CD4-positive, alpha-beta memory T cell (primary cell): ENCODE results near the gene ZNF786. TPM values are rescaled to one million over a fixed set of nuclear protein-coding genes. Genes with fewer than 3 reads are reported as not detected.

ENCODE experiments used
- CTCF ChIA-PET: fragments of 350-600 bp; sonication (Branson Sonifier 250); formaldehyde crosslinking; loops from one replicate; lab custom pipeline; 2021; ENCODE audit warnings: inconsistent platforms; ENCODE audit not compliant: partially characterized antibody; lab: Charles Lee
- POLR2A ChIA-PET: fragments of 350-600 bp; sonication (Branson Sonifier 250); formaldehyde crosslinking; loops from one replicate; lab custom pipeline; 2021; ENCODE audit not compliant: partially characterized antibody; lab: Charles Lee
- DNase-seq, 5 donors: peaks; one replicate each; pipeline versions ENCODE4 v3.0.0 to v3.0.0-alpha.2; 2020 to 2022; ENCODE audit warnings: mixed read lengths in 1 of 5
- H3K27ac ChIP-seq: one replicate; pipeline ENCODE4 v1.7.0; 2013; ENCODE audit warnings: low read depth, low read length
- H3K27me3 ChIP-seq: 2 replicates; pipeline ENCODE4 v1.7.0; 2013; ENCODE audit warnings: mild to moderate bottlenecking, low read length, moderate library complexity; ENCODE audit not compliant: insufficient read depth
- H3K36me3 ChIP-seq: 2 replicates; pipeline ENCODE4 v1.7.0; 2013; ENCODE audit warnings: mild to moderate bottlenecking, low read length, moderate library complexity; ENCODE audit not compliant: insufficient read depth
- H3K4me1 ChIP-seq: 2 replicates; pipeline ENCODE4 v1.7.0; 2013; ENCODE audit warnings: mild to moderate bottlenecking, low read length, moderate library complexity; ENCODE audit not compliant: insufficient read depth
- H3K4me3 ChIP-seq, 2 donors: one replicate each; pipeline ENCODE4 v1.7.0; 2013; ENCODE audit warnings: low read length in 2 of 2, mild to moderate bottlenecking in 1 of 2
- H3K9me3 ChIP-seq, 2 donors: one replicate each; pipeline ENCODE4 v1.7.0; 2013; ENCODE audit warnings: low read length in 2 of 2, control low read depth in 1 of 2; ENCODE audit not compliant: control insufficient read depth in 1 of 2
- H3K27ac Mint-ChIP-seq, 7 donors: one replicate each; pipeline ENCODE4 v1.8.0; 2020 to 2021; ENCODE audit warnings: mixed read lengths in 7 of 7, mild to moderate bottlenecking in 6 of 7, inconsistent platforms in 3 of 7, moderate library complexity in 3 of 7
- H3K27me3 Mint-ChIP-seq, 2 donors: one replicate each; pipeline ENCODE4 v1.8.0; 2020 to 2021; ENCODE audit warnings: mixed read lengths in 2 of 2
- H3K36me3 Mint-ChIP-seq, 2 donors: one replicate each; pipeline ENCODE4 v1.8.0; 2020 to 2021; ENCODE audit warnings: mixed read lengths in 2 of 2, inconsistent platforms in 1 of 2, mild to moderate bottlenecking in 1 of 2
- H3K4me1 Mint-ChIP-seq, 4 donors: one replicate each; pipeline ENCODE4 v1.8.0; 2020 to 2021; ENCODE audit warnings: mixed read lengths in 4 of 4, mild to moderate bottlenecking in 1 of 4
- H3K4me3 Mint-ChIP-seq, 8 donors: one replicate each; pipeline ENCODE4 v1.8.0; 2020 to 2021; ENCODE audit warnings: mixed read lengths in 8 of 8, mild to moderate bottlenecking in 7 of 8, moderate library complexity in 6 of 8, inconsistent platforms in 3 of 8
- H3K9me3 Mint-ChIP-seq, 8 donors: one replicate each; pipeline ENCODE4 v1.8.0; 2020 to 2021; ENCODE audit warnings: mixed read lengths in 8 of 8, mild to moderate bottlenecking in 5 of 8, inconsistent platforms in 3 of 8, moderate library complexity in 1 of 8
- intact Hi-C: fragments of 100-400 bp; cut with micrococcal nuclease; formaldehyde crosslinking; loops from one replicate; pipeline ENCODE4 v1.15.1; 2023
- polyA plus RNA-seq, 2 donors: library from polyadenylated mRNA; unstranded; fragments of 300-500 nt; fragmentation: Illumina TruSeq; gene quantifications; one replicate each; pipeline ENCODE4 v1.2.3, GENCODE V29; 2021
- total RNA-seq, 2 experiments: library from RNA; stranded (reverse); gene quantifications; one replicate each; pipeline ENCODE4 v1.2.3, GENCODE V29; 2021

The ZNF786 gene
- total RNA-seq (10 to 100 TPM; 18.6 to 18.8 TPM), polyA plus RNA-seq (10 to 100 TPM in 1 of 2 donors, 1 to 10 TPM in 1; 2.3 to 14.1 TPM)

GRCh38 chr7:149090397-149091195, at the start of gene ZNF786:
Gene ZNF786 (minus strand): TSS chr7:149090718. CDS start chr7:149090640, 78 bp downstream.
- no peaks in the 10 kb centered on the region for H3K27me3 Mint-ChIP-seq
- intact Hi-C loops = loop anchor here (1.0 kb wide), 8 partner anchors 24 to 206 kb away; partner anchors contain the start of genes EZH2, PDIA4, ZNF398 and ZNF425
- DNase-seq = peak; percentile 89 to 91 (median 91)
- Histone ChIP-seq H3K27me3 (no peaks in the 10 kb centered on the region), H3K4me1 (peaks cover 14% of the 10 kb centered on the region), H3K36me3 (no peaks in the 10 kb centered on the region), H3K9me3 (no peaks in the 10 kb centered on the region), H3K27ac (peak within 1 kb of the TSS; percentile 88), H3K4me3 (peak within 1 kb of the TSS; percentile 76 to 99)
- peak within 1 kb of the TSS; percentile 88 to 100 (median 99) for H3K27ac Mint-ChIP-seq
- H3K9me3 Mint-ChIP-seq = no peaks in the 10 kb centered on the region
- CTCF ChIA-PET = interaction anchor here (0.6 to 1.0 kb wide), 7 partner anchors 18 to 96 kb away, joined by 3 to 10 read pairs (median 3); partner anchors contain the start of genes ZNF398 and ZNF425
- H3K36me3 Mint-ChIP-seq = peaks cover 3 to 8% of the 10 kb centered on the region in 2 donors
- H3K4me3 Mint-ChIP-seq = peak within 1 kb of the TSS; percentile 95 to 100 (median 99)
- H3K4me1 Mint-ChIP-seq = peaks cover 13 to 36% (median 18%) of the 10 kb centered on the region in 4 donors
- POLR2A ChIA-PET = interaction anchor here (0.6 to 2.8 kb wide), 7 partner anchors 19 to 148 kb away, joined by 3 to 13 read pairs (median 8); partner anchors contain the start of genes PDIA4, ZNF398 and ZNF425

- DNase-seq = no peak
- ChIA-PET CTCF (interaction anchor here (1.4 to 2.9 kb wide), 3 partner anchors 8 to 11 kb away, joined by 3 to 13 read pairs (median 4); partner anchors contain the start of gene ZNF398), POLR2A (interaction anchor here (1.5 kb wide), 1 partner anchor 10 kb away, joined by 4 read pairs; the partner anchor contains the start of gene ZNF425)
- peaks cover 0 to 4% (median 2%) of the 10 kb centered on the region in 8 donors for H3K9me3 Mint-ChIP-seq
- Histone ChIP-seq H3K27ac (no peak overlapping the region), H3K36me3 (peaks cover 2% of the 10 kb centered on the region), H3K4me3 (no peak overlapping the region), H3K9me3 (peaks cover 0 to 3% of the 10 kb centered on the region in 2 donors), H3K27me3 (no peaks in the 10 kb centered on the region), H3K4me1 (no peaks in the 10 kb centered on the region)
- no peak overlapping the region for H3K27ac Mint-ChIP-seq
- intact Hi-C loops = no loop called here
- H3K36me3 Mint-ChIP-seq = peaks cover 3 to 18% of the 10 kb centered on the region in 2 donors
- H3K27me3 Mint-ChIP-seq = no peaks in the 10 kb centered on the region
- H3K4me1 Mint-ChIP-seq = no peaks in the 10 kb centered on the region
- no peak overlapping the region for H3K4me3 Mint-ChIP-seq
These were observed 45.6 kb upstream of the ZNF786 start for GRCh38 chr7:149136118-149136517.

- Mint-ChIP-seq H3K4me1 (peaks cover under 1 to 4% (median 2%) of the 10 kb centered on the region in 4 donors), H3K4me3 (no peak overlapping the region), H3K27me3 (no peaks in the 10 kb centered on the region), H3K36me3 (peaks cover 11 to 29% of the 10 kb centered on the region in 2 donors), H3K9me3 (peaks cover 0 to 12% (median 9%) of the 10 kb centered on the region in 8 donors), H3K27ac (no peak overlapping the region)
- peaks cover 3% of the 10 kb centered on the region for H3K4me1 ChIP-seq
- DNase-seq = no peak
- no peak overlapping the region for H3K4me3 ChIP-seq
- no peak overlapping the region for H3K27ac ChIP-seq
- ChIA-PET POLR2A (interaction anchor here (3.8 kb wide), 1 partner anchor 13 kb away, joined by 11 read pairs; the partner anchor contains the start of gene ZNF398), CTCF (interaction anchor here (0.8 kb wide), 1 partner anchor 62 kb away, joined by 3 read pairs; the partner anchor contains the start of gene ZNF282)
- intact Hi-C loops = no loop called here
- peaks cover 11% of the 10 kb centered on the region for H3K36me3 ChIP-seq
- peaks cover 5 to 10% of the 10 kb centered on the region in 2 donors for H3K9me3 ChIP-seq
- no peaks in the 10 kb centered on the region for H3K27me3 ChIP-seq
These were observed 42.7 kb upstream of the ZNF786 start for GRCh38 chr7:149133028-149133710.

- no peaks in the 10 kb centered on the region for H3K27me3 Mint-ChIP-seq
- peak overlapping the region in 2 of 7 donors; percentile 38 to 55 for H3K27ac Mint-ChIP-seq
- H3K27me3 ChIP-seq = no peaks in the 10 kb centered on the region
- H3K4me3 ChIP-seq = no peak overlapping the region
- ChIA-PET POLR2A (no interaction called here), CTCF (no interaction called here)
- intact Hi-C loops = no loop called here
- H3K36me3 Mint-ChIP-seq = peaks cover 26 to 29% of the 10 kb centered on the region in 2 donors
- no peak overlapping the region for H3K27ac ChIP-seq
- peaks cover 5 to 10% of the 10 kb centered on the region in 2 donors for H3K9me3 ChIP-seq
- H3K4me1 ChIP-seq = peaks cover 9% of the 10 kb centered on the region
- peaks cover 11% of the 10 kb centered on the region for H3K36me3 ChIP-seq
- H3K4me3 Mint-ChIP-seq = no peak overlapping the region
- H3K9me3 Mint-ChIP-seq = peaks cover 0 to 12% (median 9%) of the 10 kb centered on the region in 8 donors
- peaks cover 9 to 23% (median 13%) of the 10 kb centered on the region in 4 donors for H3K4me1 Mint-ChIP-seq
- no peak for DNase-seq
These were observed 40.2 kb upstream of the ZNF786 start for GRCh38 chr7:149130572-149131198.

GRCh38 chr7:149126662-149127266, 36.2 kb upstream of the ZNF786 start:
- H3K4me1 Mint-ChIP-seq = peaks cover 15 to 35% (median 25%) of the 10 kb centered on the region in 4 donors
- no peaks in the 10 kb centered on the region for H3K27me3 Mint-ChIP-seq

More at GRCh38 chr7:149126662-149127266, 36.2 kb upstream of the ZNF786 start:
- ChIA-PET CTCF (interaction anchor here (0.6 to 4.5 kb wide), 14 partner anchors 9 to 605 kb away, joined by 3 to 56 read pairs (median 4); partner anchors contain the start of genes ZNF398 and ZNF786), POLR2A (interaction anchor here (0.7 to 5.0 kb wide), 15 partner anchors 9 to 296 kb away, joined by 3 to 144 read pairs (median 6); partner anchors contain the start of genes PDIA4, ZNF398, ZNF783 and ZNF786)
- Histone ChIP-seq H3K36me3 (peaks cover 11% of the 10 kb centered on the region), H3K27me3 (no peaks in the 10 kb centered on the region), H3K9me3 (peaks cover 5 to 10% of the 10 kb centered on the region in 2 donors), H3K4me1 (peaks cover 19% of the 10 kb centered on the region), H3K4me3 (peak overlapping the region; percentile 83 to 96), H3K27ac (peak overlapping the region; percentile 88)
- peaks cover 18 to 31% of the 10 kb centered on the region in 2 donors for H3K36me3 Mint-ChIP-seq
- peak; percentile 43 to 63 (median 53) for DNase-seq
- intact Hi-C loops = loop anchor here (1.0 to 5.0 kb wide), 7 partner anchors 21 to 371 kb away; partner anchors contain the start of genes PDIA4, ZNF212, ZNF282 and ZNF398
- peak overlapping the region; percentile 91 to 100 (median 100) for H3K4me3 Mint-ChIP-seq
- H3K27ac Mint-ChIP-seq = peak overlapping the region; percentile 91 to 99 (median 98)
- H3K9me3 Mint-ChIP-seq = peaks cover 0 to 12% (median 9%) of the 10 kb centered on the region in 8 donors
